ENCODE measurements around the gene KSR1. TPM values are rescaled to one million over a fixed set of nuclear protein-coding genes. Genes with fewer than 3 reads are reported as not detected.

KSR1 gene
- total and polyA plus RNA-seq, 2 of the 8 experiments (the other 6 are each of a cell fraction or from before 2014, with no cell fraction given), result 14.1 to 34.7 TPM

DNA sequence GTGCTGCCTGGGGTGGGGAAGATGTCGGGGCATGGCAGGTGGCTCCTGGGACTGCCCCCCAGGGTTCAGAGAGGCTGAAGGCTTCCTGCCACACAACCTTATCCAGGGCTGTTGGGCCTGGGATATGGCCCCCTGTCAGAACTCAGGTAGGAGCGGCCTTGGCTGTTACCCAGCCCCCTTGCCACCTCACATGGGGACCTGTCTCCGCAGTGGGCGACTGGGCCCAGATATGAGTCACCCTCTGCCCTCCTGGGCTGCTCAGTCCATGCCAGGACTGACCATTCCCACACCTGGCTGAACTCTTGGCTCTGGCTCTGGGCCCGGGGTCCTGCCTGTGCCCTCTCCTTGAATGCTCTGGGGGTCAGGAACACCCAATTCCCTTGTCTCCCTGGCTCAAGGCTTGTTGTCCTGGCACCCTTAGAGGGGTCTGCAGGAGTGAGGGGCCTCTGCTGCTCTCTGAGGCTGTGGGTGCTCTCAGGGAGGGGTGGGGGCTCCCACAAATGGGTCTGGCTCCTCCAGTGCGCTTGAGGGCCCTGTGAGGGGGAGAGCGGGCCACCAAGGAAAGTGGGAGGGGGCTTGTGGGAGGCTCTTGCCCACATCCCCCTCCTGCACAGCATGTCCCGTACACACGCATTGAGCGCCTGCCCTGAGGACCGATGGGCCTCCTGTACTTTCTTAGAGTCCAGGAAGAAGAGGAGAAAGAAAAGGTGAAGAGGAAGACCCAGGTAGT, 210.7 kb downstream of the KSR1 start:
- no peak for FAIRE-seq
- Histone ChIP-seq H3K56ac (replicated peaks; ENCODE audit: insufficient read length, low read depth, low read length) (no peak overlapping the region), H3K79me1 (ENCODE audit: low read depth, low read length) (no peaks in the 10 kb centered on the region), H2BK20ac (ENCODE audit: low read length) (no peak overlapping the region), H3K36me3 (ENCODE audit: control insufficient read depth in 2 of 4, insufficient read depth in 4 of 4, low read length in 3 of 4) (no peaks in the 10 kb centered on the region), H2AFZ (ENCODE audit: low read length) (no peak overlapping the region), H3K27ac (ENCODE audit: low read depth, low read length) (no peak overlapping the region), H2BK120ac (replicated peaks; ENCODE audit: low read depth, low read length) (no peak overlapping the region), H4K20me1 (replicated peaks in 1 of 2; ENCODE audit: control insufficient read depth in 1 of 2, insufficient read depth in 2 of 2, low read length in 2 of 2) (peaks cover 0 to 2% of the 10 kb centered on the region in 2 experiments), H3K27me3 (replicated peaks in 1 of 4; ENCODE audit: control insufficient read depth in 3 of 4, extremely low read depth in 1 of 4, insufficient read depth in 3 of 4, low read length in 3 of 4) (no peaks in the 10 kb centered on the region), H3K9me3 (ENCODE audit: insufficient read depth in 2 of 2, low read depth in 1 of 2, low read length in 1 of 2) (no peaks in the 10 kb centered on the region), H2BK5ac (ENCODE audit: low read depth, low read length) (no peak overlapping the region), H3K18ac (ENCODE audit: extremely low read depth, low read length) (no peak overlapping the region), H2BK15ac (ENCODE audit: low read length) (no peak overlapping the region), H4K8ac (ENCODE audit: extremely low read depth, insufficient read depth, low read length) (no peak overlapping the region; the same call in 1 of the 2 replicates), H2AK5ac (ENCODE audit: low read depth, low read length) (no peak overlapping the region), H3K4ac (replicated peaks; ENCODE audit: insufficient read length, low read depth, low read length) (no peak overlapping the region), H3K14ac (ENCODE audit: insufficient read length) (no peak overlapping the region), H3K4me2 (ENCODE audit: insufficient read depth in 1 of 2, low read depth in 2 of 2, low read length in 2 of 2) (no peak overlapping the region), H3K79me2 (ENCODE audit: control insufficient read depth in 1 of 2, insufficient read depth in 2 of 2, low read length in 2 of 2) (no peaks in the 10 kb centered on the region), H4K91ac (replicated peaks; ENCODE audit: insufficient read length, low read length) (no peak overlapping the region), H3K4me1 (replicated peaks in 1 of 4; ENCODE audit: control insufficient read depth in 3 of 4, insufficient read depth in 4 of 4, low read length in 3 of 4) (no peaks in the 10 kb centered on the region), H2BK12ac (ENCODE audit: low read depth, low read length) (no peak overlapping the region), H3K23me2 (ENCODE audit: low read depth, low read length) (no peaks in the 10 kb centered on the region), H3K23ac (ENCODE audit: insufficient read length) (no peak overlapping the region), H3K9ac (replicated peaks in 1 of 4; ENCODE audit: extremely low read depth in 1 of 4, low read depth in 3 of 4, low read length in 3 of 4) (no peak overlapping the region), H4K5ac (ENCODE audit: insufficient read length, low read depth, low read length) (no peak overlapping the region), H3K4me3 (ENCODE audit: extremely low read depth in 1 of 4, insufficient read depth in 2 of 4, low read depth in 3 of 4, low read length in 4 of 4) (no peak overlapping the region)
- TF ChIP-seq PHF8 (conservative IDR thresholded peaks at IDR 0.05; ENCODE audit: low read depth, low read length) (no peak), SP1 (IDR thresholded peaks at IDR 0.05; ENCODE audit: low read depth, low read length) (no peak), RAD21 (IDR thresholded peaks at IDR 0.05 in 1 of 2, conservative IDR thresholded peaks at IDR 0.05 in 1 of 2; ENCODE audit: low read depth in 2 of 2, low read length in 2 of 2) (no peak), BCL11A (IDR thresholded peaks at IDR 0.05; ENCODE audit: low read depth in 2 of 2, low read length in 2 of 2) (no peak), NANOG (IDR thresholded peaks at IDR 0.05; ENCODE audit: insufficient read depth, low read depth, low read length, poor library complexity, severe bottlenecking) (no peak), TCF12 (IDR thresholded peaks at IDR 0.05; ENCODE audit: low read depth, low read length) (no peak), CHD1 (IDR thresholded peaks at IDR 0.05; ENCODE audit: low read depth, low read length) (no peak), FOSL1 (IDR thresholded peaks at IDR 0.05; ENCODE audit: insufficient read depth, low read depth, low read length) (no peak)
- CTCF ChIA-PET (ENCODE audit: partially characterized antibody), result interaction anchor here (1.3 to 18.4 kb wide), 4 partner anchors 11 to 91 kb away, joined by 5 to 338 read pairs (median 40); no protein-coding TSS in a partner anchor
- POLR2A ChIA-PET (ENCODE audit: partially characterized antibody), result no interaction called here
- WGBS, 2 experiments (ENCODE audit: extremely low coverage in 1 of 2, insufficient coverage in 1 of 2, insufficient read length in 1 of 2, insufficient replicate concordance in 2 of 2, low coverage in 1 of 2, low lambda C conversion rate in 2 of 2, missing lambda C conversion rate in 1 of 2), result 90% methylated on average over 10 of the region's 11 CpGs; no CpG with 5 or more reads in 1 of the 2 experiments
- DNase-seq (ENCODE audit: low read depth in 1 of 2, low spot score in 2 of 2), result no peak

All from H1 (cell line).